Stimulated activated effector memory CD8-positive, alpha-beta T cell treated with anti-CD3 and anti-CD28 coated beads, Interleukin-12 subunit alpha, Interleukin-12 subunit beta, amount 100 ng/mL, for 72 hours (primary cell): Measurements from ENCODE around the gene RASAL3.
"Not testable (repeated sequence)": the region's sequence is repeated elsewhere in the genome, so short reads cannot be mapped to it uniquely, and the experiment has no call there.

Experiments used
- ATAC-seq: fragments of 150-1000 bp; cut with Tn5 transposase; 2 replicates; pipeline ENCODE4 v1.10.0; 2021
- DNase-seq, 2 donors: peaks; one replicate each; pipeline ENCODE4 v3.0.0; 2021 to 2022; ENCODE audit warnings: low spot score in 2 of 2
- H3K27ac Mint-ChIP-seq: one replicate; pipeline ENCODE4 v1.8.0; 2022; ENCODE audit warnings: mild to moderate bottlenecking, mixed read lengths
- H3K36me3 Mint-ChIP-seq: one replicate; pipeline ENCODE4 v1.8.0; 2022; ENCODE audit warnings: mild to moderate bottlenecking, mixed read lengths
- H3K4me1 Mint-ChIP-seq: one replicate; pipeline ENCODE4 v1.8.0; 2022; ENCODE audit warnings: mixed read lengths
- H3K4me3 Mint-ChIP-seq: one replicate; pipeline ENCODE4 v1.8.0; 2022; ENCODE audit warnings: mild to moderate bottlenecking, mixed read lengths
- H3K9me3 Mint-ChIP-seq: one replicate; pipeline ENCODE4 v1.8.0; 2022; ENCODE audit warnings: mixed read lengths

RASAL3 gene

DNA sequence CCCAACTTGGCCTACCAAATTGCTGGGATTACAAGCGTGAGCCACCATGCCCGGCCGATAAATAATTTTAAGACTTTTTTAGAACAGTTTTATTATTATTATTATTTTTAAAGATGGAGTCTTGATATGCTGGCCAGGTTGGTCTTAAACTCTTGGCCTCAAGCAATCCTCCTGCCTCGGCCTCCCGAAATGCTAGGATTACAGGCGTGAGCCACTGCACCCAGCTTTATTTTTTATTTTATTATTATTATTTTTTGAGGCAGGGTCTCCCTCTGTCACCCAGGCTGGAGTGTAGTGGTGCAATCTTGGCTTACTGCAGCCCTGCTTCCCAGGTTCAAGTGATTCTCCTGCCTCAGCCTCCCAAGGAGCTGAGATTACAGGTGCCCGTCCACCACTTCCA is 16.7 kb upstream of the RASAL3 start:
- not testable (repeated sequence) for H3K27ac Mint-ChIP-seq, ATAC-seq, H3K9me3 Mint-ChIP-seq, H3K36me3 Mint-ChIP-seq, H3K4me3 Mint-ChIP-seq, DNase-seq
- peaks cover 40% of the 10 kb centered on the region for H3K4me1 Mint-ChIP-seq

DNA sequence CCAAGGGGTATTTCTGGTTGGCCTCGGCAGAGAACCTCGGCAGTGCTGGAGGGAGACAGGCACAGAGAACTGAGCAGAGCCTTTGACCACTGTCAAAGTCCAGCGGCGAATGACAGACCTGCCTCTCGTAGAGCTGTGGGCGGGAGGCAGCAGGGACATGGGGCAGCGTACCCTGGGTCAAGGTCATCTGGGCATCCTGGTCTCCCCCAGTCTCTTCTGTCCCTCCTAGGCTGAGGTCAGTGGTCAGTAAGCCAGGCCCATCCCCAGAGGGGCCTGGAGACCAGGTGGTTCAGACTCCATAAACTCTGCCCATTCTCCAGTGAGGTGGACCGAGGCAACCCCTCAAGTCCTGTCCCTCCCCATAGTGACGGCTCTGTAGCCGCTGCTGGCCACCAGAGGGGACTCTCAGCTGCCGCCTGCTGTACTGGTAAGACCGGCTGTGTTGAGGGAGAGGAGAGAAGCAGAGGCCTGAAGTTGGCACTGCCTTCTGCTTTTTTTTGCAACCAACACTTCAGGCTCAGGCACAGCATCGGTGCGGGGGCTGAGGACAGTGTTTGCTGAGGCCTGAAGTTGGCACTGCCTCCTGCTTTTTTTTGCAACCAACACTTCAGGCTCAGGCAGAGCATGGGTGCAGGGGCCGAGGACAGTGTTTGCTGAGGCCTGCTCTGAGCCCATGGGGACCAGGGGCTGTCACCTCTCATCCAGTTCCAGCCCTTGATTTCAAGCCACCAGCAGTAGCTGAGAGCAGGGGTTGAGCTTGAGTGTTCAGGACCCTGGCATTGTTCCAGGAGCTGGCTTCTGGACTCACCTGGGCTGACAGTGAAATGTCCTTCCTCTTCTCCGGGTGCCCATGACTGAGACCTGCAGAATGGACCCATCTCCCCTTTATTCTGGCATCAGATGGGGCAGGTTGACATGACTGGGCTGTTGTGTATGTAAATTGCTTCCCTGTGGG is 15.3 kb upstream of the RASAL3 start, which contains the start of gene PGLYRP2:
Gene PGLYRP2 (minus strand): TSS at position 111 of the 955 bp plus-strand sequence. CDS start 130 bp downstream, outside the sequence.
- Mint-ChIP-seq H3K36me3 (no peaks in the 10 kb centered on the region), H3K27ac (peak within 1 kb of the TSS; percentile 32), H3K4me3 (no peak within 1 kb of the TSS), H3K9me3 (no peaks in the 10 kb centered on the region), H3K4me1 (peaks cover 42% of the 10 kb centered on the region)
- DNase-seq = no peak
- no peak for ATAC-seq

GRCh38 chr19:15476325-15476724 is 12.0 kb upstream of the RASAL3 start:
- ATAC-seq = peak; percentile 49

DNA sequence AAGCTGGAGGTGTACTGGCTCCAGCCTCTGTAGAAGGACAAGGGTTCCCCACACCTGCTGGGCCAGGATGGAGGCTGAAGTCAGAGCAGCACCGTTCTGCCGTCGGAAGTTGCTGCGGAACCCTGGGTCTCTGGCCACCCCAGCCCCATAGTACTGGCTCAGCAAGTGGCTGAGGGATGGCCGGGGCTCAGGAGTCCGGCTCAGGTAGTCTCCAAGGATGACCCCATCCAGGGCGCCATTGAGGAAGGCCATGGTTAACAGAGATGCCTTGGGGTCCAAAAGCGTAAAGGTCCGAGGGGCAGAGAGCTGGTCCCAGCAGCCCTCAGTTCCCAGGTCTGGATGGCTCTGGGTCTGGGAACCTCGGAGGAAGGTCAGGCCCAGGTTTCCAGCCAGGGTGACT is 11.3 kb upstream of the RASAL3 start:
- no peak overlapping the region for H3K4me3 Mint-ChIP-seq
- no peak for ATAC-seq
- no peaks in the 10 kb centered on the region for H3K36me3 Mint-ChIP-seq
- H3K9me3 Mint-ChIP-seq = no peaks in the 10 kb centered on the region
- H3K4me1 Mint-ChIP-seq = peaks cover 26% of the 10 kb centered on the region
- no peak for DNase-seq
- no peak overlapping the region for H3K27ac Mint-ChIP-seq

More at GRCh38 chr19:15476325-15476724, 12.0 kb upstream of the RASAL3 start:
- peaks cover 26% of the 10 kb centered on the region for H3K4me1 Mint-ChIP-seq
- DNase-seq = no peak
- no peak overlapping the region for H3K4me3 Mint-ChIP-seq
- H3K36me3 Mint-ChIP-seq = no peaks in the 10 kb centered on the region
- H3K27ac Mint-ChIP-seq = peak overlapping the region; percentile 80
- H3K9me3 Mint-ChIP-seq = no peaks in the 10 kb centered on the region

- H3K4me3 Mint-ChIP-seq = no peak overlapping the region
- no peaks in the 10 kb centered on the region for H3K9me3 Mint-ChIP-seq
- peaks cover 27% of the 10 kb centered on the region for H3K4me1 Mint-ChIP-seq
- H3K27ac Mint-ChIP-seq = no peak overlapping the region
- no peaks in the 10 kb centered on the region for H3K36me3 Mint-ChIP-seq
- DNase-seq (no peak), ATAC-seq (no peak)
Observed at GRCh38 chr19:15475169-15475568, 10.8 kb upstream of the RASAL3 start.

DNA sequence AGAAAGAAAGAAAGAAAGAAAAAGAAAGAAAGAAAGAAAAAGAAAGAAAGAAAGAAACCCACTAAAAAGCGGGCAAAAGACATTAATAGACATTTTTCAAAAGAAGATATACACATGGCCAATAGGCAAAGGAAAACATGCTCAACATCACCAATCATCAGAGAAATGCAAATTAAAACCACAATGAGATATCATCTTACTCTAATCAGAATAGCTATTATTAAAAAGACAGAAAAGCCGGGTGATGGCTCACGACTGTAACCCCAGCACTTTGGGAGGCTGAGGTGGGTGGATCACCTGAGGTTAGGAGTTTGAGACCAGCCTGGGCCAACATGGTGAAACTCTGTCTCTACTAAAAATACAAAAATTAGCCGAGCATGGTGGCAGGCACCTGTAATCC is 9.5 kb upstream of the RASAL3 start:
- H3K4me3 Mint-ChIP-seq, DNase-seq, H3K27ac Mint-ChIP-seq, H3K9me3 Mint-ChIP-seq, ATAC-seq, H3K36me3 Mint-ChIP-seq: not testable (repeated sequence)
- H3K4me1 Mint-ChIP-seq = peaks cover 36% of the 10 kb centered on the region

GRCh38 chr19:15471639-15472101 is 7.3 kb upstream of the RASAL3 start:
- Mint-ChIP-seq H3K27ac (no peak overlapping the region), H3K36me3 (peaks cover 10% of the 10 kb centered on the region), H3K9me3 (peaks cover 3% of the 10 kb centered on the region), H3K4me3 (peak overlapping the region; percentile 82), H3K4me1 (peaks cover 51% of the 10 kb centered on the region)
- ATAC-seq (no peak), DNase-seq (no peak)

- Mint-ChIP-seq H3K27ac (peak overlapping the region; percentile 94), H3K36me3 (peaks cover 11% of the 10 kb centered on the region), H3K4me1 (peaks cover 54% of the 10 kb centered on the region), H3K4me3 (peak overlapping the region; percentile 82), H3K9me3 (peaks cover 3% of the 10 kb centered on the region)
- ATAC-seq (peak; percentile 51), DNase-seq (no peak)
Observed at GRCh38 chr19:15469513-15470297, 5.4 kb upstream of the RASAL3 start.

GRCh38 chr19:15468675-15469512 is 4.5 kb upstream of the RASAL3 start:
- peaks cover 3% of the 10 kb centered on the region for H3K9me3 Mint-ChIP-seq
- H3K27ac Mint-ChIP-seq = peak overlapping the region; percentile 94

GRCh38 chr19:15467734-15468214 is 3.4 kb upstream of the RASAL3 start:
- H3K36me3 Mint-ChIP-seq = peaks cover 30% of the 10 kb centered on the region
- peak overlapping the region; percentile 82 for H3K4me3 Mint-ChIP-seq
- peaks cover 3% of the 10 kb centered on the region for H3K9me3 Mint-ChIP-seq
- peaks cover 52% of the 10 kb centered on the region for H3K4me1 Mint-ChIP-seq
- H3K27ac Mint-ChIP-seq = peak overlapping the region; percentile 94
- no peak for DNase-seq
- ATAC-seq = no peak

More at GRCh38 chr19:15468675-15469512, 4.5 kb upstream of the RASAL3 start:
- Mint-ChIP-seq H3K4me3 (peak overlapping the region; percentile 82), H3K4me1 (peaks cover 57% of the 10 kb centered on the region), H3K36me3 (peaks cover 19% of the 10 kb centered on the region)
- ATAC-seq (no peak), DNase-seq (no peak)

- peaks cover 37% of the 10 kb centered on the region for H3K36me3 Mint-ChIP-seq
- peaks cover 3% of the 10 kb centered on the region for H3K9me3 Mint-ChIP-seq
- peaks cover 58% of the 10 kb centered on the region for H3K4me1 Mint-ChIP-seq
- peak overlapping the region; percentile 94 for H3K27ac Mint-ChIP-seq
- H3K4me3 Mint-ChIP-seq = peak overlapping the region; percentile 82
- DNase-seq = peak in 1 of 2 donors; percentile 75
- peak; percentile 80 for ATAC-seq
Observed at GRCh38 chr19:15466851-15467733, 2.7 kb upstream of the RASAL3 start.

DNA sequence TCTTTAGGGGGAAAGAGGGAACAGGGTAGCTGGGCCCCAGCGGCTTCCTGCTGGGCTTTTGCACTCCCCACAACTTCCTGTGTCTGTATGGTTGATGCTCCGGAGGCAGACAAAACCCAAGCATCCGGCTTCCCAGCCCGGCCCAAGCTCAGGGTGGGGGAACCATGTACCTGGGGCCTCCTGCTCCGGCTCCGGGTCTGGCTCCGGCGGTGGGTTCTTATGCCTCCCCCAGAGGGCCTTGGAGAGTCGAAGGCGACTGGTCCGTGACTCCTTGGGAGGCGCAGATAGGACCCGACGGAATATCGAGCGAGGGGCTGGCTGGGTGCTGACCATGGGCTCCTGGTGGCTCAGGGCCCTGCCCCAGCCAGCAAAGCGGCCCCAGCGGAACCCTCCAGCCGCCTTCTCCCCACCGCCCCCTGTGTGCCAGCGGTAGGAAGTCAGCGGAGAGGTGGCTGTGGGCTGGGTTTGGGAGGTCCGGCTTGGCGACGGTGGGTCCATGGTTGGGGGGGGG is 428 bp downstream of the RASAL3 start:
- Mint-ChIP-seq H3K27ac (peak overlapping the region; percentile 93), H3K4me3 (peak overlapping the region; percentile 84), H3K9me3 (peaks cover 3% of the 10 kb centered on the region), H3K36me3 (peaks cover 69% of the 10 kb centered on the region), H3K4me1 (peaks cover 58% of the 10 kb centered on the region)
- DNase-seq (peak; percentile 50 to 85), ATAC-seq (peak; percentile 79)

DNA sequence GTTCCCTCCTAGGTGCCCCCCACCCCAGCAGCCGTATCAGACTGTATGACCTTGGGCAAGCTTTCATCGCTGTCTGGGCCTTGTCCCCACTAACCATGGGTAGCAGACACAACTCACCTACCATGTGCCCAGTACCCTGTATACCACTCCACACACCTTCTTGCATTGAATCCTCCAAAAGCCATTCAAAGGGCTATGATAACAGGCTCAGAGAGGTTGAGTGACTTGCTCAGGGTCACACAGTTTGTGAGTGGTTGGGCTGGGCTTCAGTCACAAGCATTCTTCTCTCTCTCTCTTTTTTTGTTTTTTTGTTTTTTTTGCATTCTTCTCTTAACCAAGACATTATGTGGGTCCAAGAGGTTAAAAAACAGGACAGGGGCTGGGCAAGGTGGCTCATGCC is 2.6 kb downstream of the RASAL3 start:
- Mint-ChIP-seq H3K9me3 (no peaks in the 10 kb centered on the region), H3K4me1 (peaks cover 36% of the 10 kb centered on the region), H3K36me3 (peaks cover 77% of the 10 kb centered on the region), H3K27ac (peak overlapping the region; percentile 93), H3K4me3 (peak overlapping the region; percentile 84)
- ATAC-seq (no peak), DNase-seq (no peak)
